Fibroblast of lung (primary cell): ENCODE measurements around the gene ZNF423. TPM values are rescaled to one million over a fixed set of nuclear protein-coding genes. Genes with fewer than 3 reads are reported as not detected.

Source experiments
- DNase-seq, 2 donors: peaks; one replicate each; pipeline versions ENCODE4 v3.0.0 to v3.0.0-alpha.2; 2010; ENCODE audit warnings: low read depth in 2 of 2
- H2AFZ ChIP-seq: 2 replicates; pipeline ENCODE4 v1.5.1; 2012; ENCODE audit warnings: low read length, control low read depth, inconsistent platforms
- H3K27ac ChIP-seq: 2 replicates; pipeline ENCODE4 v1.5.1; 2011; ENCODE audit warnings: low read length, control low read depth; ENCODE audit not compliant: insufficient read depth
- H3K27me3 ChIP-seq: 2 replicates; pipeline ENCODE4 v1.5.1; 2011; ENCODE audit warnings: mild to moderate bottlenecking, low read length; ENCODE audit not compliant: control insufficient read depth, insufficient read depth
- H3K36me3 ChIP-seq: 2 replicates; pipeline ENCODE4 v1.5.1; 2011; ENCODE audit warnings: low read length; ENCODE audit not compliant: control insufficient read depth, insufficient read depth
- H3K4me1 ChIP-seq: 2 replicates; pipeline ENCODE4 v1.5.1; 2011; ENCODE audit warnings: low read length; ENCODE audit not compliant: control insufficient read depth, insufficient read depth; ENCODE audit errors: extremely low read depth
- H3K4me2 ChIP-seq: 2 replicates; pipeline ENCODE4 v1.5.1; 2011; ENCODE audit warnings: low read length, control low read depth; ENCODE audit not compliant: insufficient read depth; ENCODE audit errors: extremely low read depth
- H3K4me3 ChIP-seq, 4 experiments: fragments of 200-600 bp in 1 of 4; sonication (generic) in 1 of 4; replicated peaks in 1 of 4; 2 replicates each; pipeline ENCODE4 v1.5.1; 2011 to 2016; ENCODE audit warnings: low read length in 4 of 4, low read depth in 3 of 4, mild to moderate bottlenecking in 3 of 4, control low read depth in 2 of 4, inconsistent platforms in 1 of 4, mixed read lengths in 1 of 4; ENCODE audit not compliant: insufficient read depth in 1 of 4; ENCODE audit errors: control extremely low read depth in 1 of 4
- H3K79me2 ChIP-seq: 2 replicates; pipeline ENCODE4 v1.5.1; 2012; ENCODE audit warnings: mild to moderate bottlenecking, low read length, inconsistent platforms; ENCODE audit not compliant: control insufficient read depth, insufficient read depth
- H3K9ac ChIP-seq: 2 replicates; pipeline ENCODE4 v1.5.1; 2011; ENCODE audit warnings: mild to moderate bottlenecking, low read length, control low read depth; ENCODE audit not compliant: insufficient read depth
- H3K9me3 ChIP-seq: 2 replicates; pipeline ENCODE4 v1.5.1; 2012; ENCODE audit warnings: low read depth, low read length; ENCODE audit not compliant: control insufficient read depth, insufficient read depth
- H4K20me1 ChIP-seq: 2 replicates; pipeline ENCODE4 v1.5.1; 2011; ENCODE audit warnings: low read length; ENCODE audit not compliant: control insufficient read depth, insufficient read depth; ENCODE audit errors: extremely low read depth
- EZH2 ChIP-seq: IDR thresholded peaks from 2 replicates; pipeline ENCODE4 v1.5.1; 2012; ENCODE audit warnings: low read length, control low read depth, mild to moderate bottlenecking; ENCODE audit errors: missing control alignments
- polyA plus RNA-seq, 2 donors: library from polyadenylated mRNA; depleted of rRNA in 1 of 2; stranded (reverse) in 1 of 2; unstranded in 1 of 2; fragments of >200 nt; gene quantifications; 2 replicates each; pipeline ENCODE4 v1.2.1, GENCODE V29; 2011 to 2012; ENCODE audit warnings: missing spikeins in 1 of 2
- total RNA-seq: library from RNA; depleted of rRNA; stranded (reverse); fragments of >200 nt; gene quantifications from 2 replicates; pipeline ENCODE4 v1.2.1, GENCODE V29; 2014
- TF ChIP-seq, protein P1 (sequence below), 2 donors: IDR thresholded peaks in 1 of 2; conservative IDR thresholded peaks in 1 of 2; 1 replicate in 1 of 2; 2 replicates in 1 of 2; pipeline ENCODE4 v1.5.1; 2011 to 2012; ENCODE audit warnings: low read length in 2 of 2, control low read depth in 1 of 2, inconsistent platforms in 1 of 2, low read depth in 1 of 2, mild to moderate bottlenecking in 1 of 2

ZNF423 gene
- total and polyA plus RNA-seq, 2 donors (not counting 1 experiment from before 2014, with no cell fraction given): 0.07 to 0.17 TPM

DNA sequence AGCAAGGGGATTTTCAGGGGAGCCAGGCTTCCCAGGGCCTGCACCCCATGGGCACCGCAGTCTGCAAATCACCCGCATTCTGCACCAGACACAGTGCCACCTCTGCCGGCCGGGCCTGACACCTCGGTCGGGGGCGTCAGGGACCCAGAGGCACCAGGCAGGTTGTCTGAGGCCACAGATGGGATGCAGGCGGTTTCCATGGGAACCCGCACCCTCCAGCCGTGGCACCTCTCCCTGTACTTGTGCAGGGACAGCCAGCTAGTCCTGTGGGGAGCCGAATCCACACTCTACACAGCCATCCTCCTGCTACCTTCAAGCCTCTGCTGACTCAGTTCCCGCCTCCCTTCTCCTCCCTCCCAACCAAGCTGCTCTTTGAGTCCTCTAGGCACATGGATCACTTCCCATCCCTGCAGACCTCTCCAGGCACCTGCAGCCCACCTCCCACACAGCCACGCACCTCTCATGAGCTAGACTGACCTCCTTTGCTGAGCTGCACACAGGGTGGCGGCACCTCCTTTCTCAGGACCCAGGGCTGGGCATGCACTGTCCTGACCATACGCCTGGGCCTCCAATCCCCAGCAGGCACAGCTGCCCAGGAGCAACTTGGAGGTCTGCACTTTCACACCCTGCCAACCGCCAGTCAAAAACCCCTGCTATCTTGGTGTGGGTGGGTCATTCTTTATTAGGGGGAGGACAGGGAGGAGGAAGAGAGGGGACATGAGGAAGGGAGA is 362.9 kb downstream of the ZNF423 start:
- no peak overlapping the region for H3K4me3 ChIP-seq
- TF ChIP-seq, protein P1, sequence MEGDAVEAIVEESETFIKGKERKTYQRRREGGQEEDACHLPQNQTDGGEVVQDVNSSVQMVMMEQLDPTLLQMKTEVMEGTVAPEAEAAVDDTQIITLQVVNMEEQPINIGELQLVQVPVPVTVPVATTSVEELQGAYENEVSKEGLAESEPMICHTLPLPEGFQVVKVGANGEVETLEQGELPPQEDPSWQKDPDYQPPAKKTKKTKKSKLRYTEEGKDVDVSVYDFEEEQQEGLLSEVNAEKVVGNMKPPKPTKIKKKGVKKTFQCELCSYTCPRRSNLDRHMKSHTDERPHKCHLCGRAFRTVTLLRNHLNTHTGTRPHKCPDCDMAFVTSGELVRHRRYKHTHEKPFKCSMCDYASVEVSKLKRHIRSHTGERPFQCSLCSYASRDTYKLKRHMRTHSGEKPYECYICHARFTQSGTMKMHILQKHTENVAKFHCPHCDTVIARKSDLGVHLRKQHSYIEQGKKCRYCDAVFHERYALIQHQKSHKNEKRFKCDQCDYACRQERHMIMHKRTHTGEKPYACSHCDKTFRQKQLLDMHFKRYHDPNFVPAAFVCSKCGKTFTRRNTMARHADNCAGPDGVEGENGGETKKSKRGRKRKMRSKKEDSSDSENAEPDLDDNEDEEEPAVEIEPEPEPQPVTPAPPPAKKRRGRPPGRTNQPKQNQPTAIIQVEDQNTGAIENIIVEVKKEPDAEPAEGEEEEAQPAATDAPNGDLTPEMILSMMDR (conservative IDR thresholded peaks at IDR 0.05 in 1 of 2, IDR thresholded peaks at IDR 0.05 in 1 of 2; ENCODE audit: low read depth in 1 of 2, low read length in 2 of 2): no peak
- no peak for TF ChIP-seq EZH2
- H3K27me3 ChIP-seq: no peaks in the 10 kb centered on the region
- no peaks in the 10 kb centered on the region for H3K9me3 ChIP-seq
- no peak for DNase-seq
- H2AFZ ChIP-seq: no peak overlapping the region
- no peaks in the 10 kb centered on the region for H3K36me3 ChIP-seq
- H3K79me2 ChIP-seq: no peaks in the 10 kb centered on the region
- H3K4me2 ChIP-seq: no peak overlapping the region
- no peaks in the 10 kb centered on the region for H4K20me1 ChIP-seq
- H3K4me1 ChIP-seq: no peaks in the 10 kb centered on the region
- no peak overlapping the region for H3K9ac ChIP-seq
- H3K27ac ChIP-seq: no peak overlapping the region

DNA sequence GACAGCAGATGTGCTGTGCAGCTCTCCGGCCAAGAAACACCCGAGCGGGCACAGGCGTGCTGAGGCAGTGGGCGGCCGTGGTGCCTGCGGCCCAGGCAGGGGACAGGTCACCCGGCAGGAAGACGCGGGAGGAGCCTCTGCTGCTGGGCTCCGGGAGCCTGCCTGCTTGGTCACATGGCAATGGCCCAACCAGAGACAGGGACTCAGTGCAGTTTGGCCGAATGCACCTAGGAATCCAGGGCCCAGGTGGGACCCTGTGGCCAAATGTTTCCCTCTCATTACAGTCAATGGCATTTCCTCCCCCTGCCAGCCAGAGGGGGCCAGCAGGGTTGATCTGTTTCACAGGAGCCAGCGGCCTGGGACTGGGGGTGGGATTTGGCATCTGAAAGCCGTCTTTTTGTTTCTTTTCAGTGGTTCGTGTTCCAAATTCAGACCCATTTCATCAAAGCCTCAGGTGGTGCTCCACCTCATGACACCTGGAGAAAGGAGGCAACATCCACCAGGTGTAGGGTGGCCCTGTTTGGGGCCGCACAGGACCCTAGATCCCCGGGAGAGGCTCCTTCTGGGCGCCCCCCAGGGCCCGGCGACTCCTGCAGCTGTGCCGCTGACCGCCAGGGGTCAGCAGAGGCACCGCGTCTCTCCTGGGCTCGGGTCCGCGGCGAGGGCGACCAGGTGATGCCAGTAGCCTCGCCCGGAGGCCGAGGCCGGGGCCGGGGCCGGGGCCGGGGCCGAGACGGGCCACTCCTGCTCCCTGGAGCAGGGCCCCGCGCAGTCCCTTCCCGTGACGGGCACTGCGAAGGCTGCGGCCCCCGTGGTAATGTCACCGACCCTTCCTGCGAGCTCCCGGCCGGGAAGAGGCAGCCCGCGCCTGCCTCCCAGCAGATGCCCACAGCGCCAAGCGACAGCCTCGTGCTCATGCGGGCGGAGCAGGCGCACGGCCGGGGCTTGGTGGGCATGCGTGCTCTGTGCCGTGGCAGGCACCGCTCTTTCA is 363.8 kb downstream of the ZNF423 start:
- Histone ChIP-seq H3K79me2 (no peaks in the 10 kb centered on the region), H2AFZ (no peak overlapping the region), H3K27me3 (no peaks in the 10 kb centered on the region), H3K4me2 (peak overlapping the region; percentile 35), H3K9me3 (no peaks in the 10 kb centered on the region), H3K4me1 (no peaks in the 10 kb centered on the region), H3K4me3 (no peak overlapping the region), H4K20me1 (no peaks in the 10 kb centered on the region), H3K27ac (no peak overlapping the region), H3K36me3 (no peaks in the 10 kb centered on the region), H3K9ac (no peak overlapping the region)
- DNase-seq: peak in 1 of 2 donors; percentile 9
- TF ChIP-seq, protein P1 (conservative IDR thresholded peaks at IDR 0.05 in 1 of 2, IDR thresholded peaks at IDR 0.05 in 1 of 2; ENCODE audit: low read depth in 1 of 2, low read length in 2 of 2): peak; percentile 61 to 67
- no peak for TF ChIP-seq EZH2

GRCh38 chr16:49491106-49491670 is 364.7 kb downstream of the ZNF423 start:
- no peaks in the 10 kb centered on the region for H4K20me1 ChIP-seq
- H3K4me2 ChIP-seq: no peak overlapping the region
- no peak overlapping the region for H3K9ac ChIP-seq
- H3K27ac ChIP-seq: no peak overlapping the region
- no peak overlapping the region for H2AFZ ChIP-seq
- no peaks in the 10 kb centered on the region for H3K9me3 ChIP-seq
- TF ChIP-seq EZH2: no peak
- TF ChIP-seq, protein P1 (conservative IDR thresholded peaks at IDR 0.05 in 1 of 2, IDR thresholded peaks at IDR 0.05 in 1 of 2; ENCODE audit: low read depth in 1 of 2, low read length in 2 of 2): no peak
- DNase-seq: no peak
- H3K27me3 ChIP-seq: no peaks in the 10 kb centered on the region
- H3K79me2 ChIP-seq: no peaks in the 10 kb centered on the region
- H3K36me3 ChIP-seq: no peaks in the 10 kb centered on the region
- H3K4me1 ChIP-seq: no peaks in the 10 kb centered on the region
- no peak overlapping the region for H3K4me3 ChIP-seq
